ENCODE measurements around the gene PIK3R3. TPM values are rescaled to one million over a fixed set of nuclear protein-coding genes. Genes with fewer than 3 reads are reported as not detected.

The PIK3R3 gene
- total RNA-seq, 1 donor from 2014 or later: 54.1 TPM

- peaks cover 20% of the 10 kb centered on the region for H3K36me3 Mint-ChIP-seq (ENCODE audit: insufficient read depth)
- H3K9me3 Mint-ChIP-seq (ENCODE audit: low read depth): no peaks in the 10 kb centered on the region
- H3K4me1 Mint-ChIP-seq (ENCODE audit: low read depth): peaks cover 15% of the 10 kb centered on the region
- no peak overlapping the region for H3K4me3 Mint-ChIP-seq (ENCODE audit: low read depth)
- peak overlapping the region; percentile 4 for H3K27ac Mint-ChIP-seq
- no peaks in the 10 kb centered on the region for H3K27me3 Mint-ChIP-seq
- no peak for DNase-seq (ENCODE audit: low spot score, unreplicated experiment)
- no peak for TF ChIP-seq CTCF (IDR thresholded peaks at IDR 0.05; ENCODE audit: unreplicated experiment)
These were observed 127.9 kb downstream of the PIK3R3 start for GRCh38 chr1:46004492-46004891.

GRCh38 chr1:46003315-46003714 is 129.1 kb downstream of the PIK3R3 start:
- no peak overlapping the region for H3K4me3 Mint-ChIP-seq (ENCODE audit: low read depth)
- H3K27ac Mint-ChIP-seq: no peak overlapping the region
- no peak for DNase-seq (ENCODE audit: low spot score, unreplicated experiment)
- H3K27me3 Mint-ChIP-seq: no peaks in the 10 kb centered on the region
- TF ChIP-seq CTCF (IDR thresholded peaks at IDR 0.05; ENCODE audit: unreplicated experiment): no peak
- H3K4me1 Mint-ChIP-seq (ENCODE audit: low read depth): peaks cover 16% of the 10 kb centered on the region
- no peaks in the 10 kb centered on the region for H3K9me3 Mint-ChIP-seq (ENCODE audit: low read depth)
- peaks cover 16% of the 10 kb centered on the region for H3K36me3 Mint-ChIP-seq (ENCODE audit: insufficient read depth)

GRCh38 chr1:46002551-46003150 is 129.8 kb downstream of the PIK3R3 start:
- Mint-ChIP-seq H3K4me1 (ENCODE audit: low read depth) (peaks cover 22% of the 10 kb centered on the region), H3K36me3 (ENCODE audit: insufficient read depth) (peaks cover 12% of the 10 kb centered on the region), H3K4me3 (ENCODE audit: low read depth) (no peak overlapping the region), H3K9me3 (ENCODE audit: low read depth) (no peaks in the 10 kb centered on the region), H3K27me3 (no peaks in the 10 kb centered on the region), H3K27ac (no peak overlapping the region)
- DNase-seq (ENCODE audit: low spot score, unreplicated experiment): no peak
- TF ChIP-seq CTCF (IDR thresholded peaks at IDR 0.05; ENCODE audit: unreplicated experiment): no peak

GRCh38 chr1:46001081-46001785 is 131.2 kb downstream of the PIK3R3 start:
- H3K4me3 Mint-ChIP-seq (ENCODE audit: low read depth): no peak overlapping the region
- peaks cover 34% of the 10 kb centered on the region for H3K4me1 Mint-ChIP-seq (ENCODE audit: low read depth)
- TF ChIP-seq CTCF (IDR thresholded peaks at IDR 0.05; ENCODE audit: unreplicated experiment): no peak
- no peak for DNase-seq (ENCODE audit: low spot score, unreplicated experiment)
- H3K27me3 Mint-ChIP-seq: no peaks in the 10 kb centered on the region
- no peaks in the 10 kb centered on the region for H3K9me3 Mint-ChIP-seq (ENCODE audit: low read depth)
- H3K27ac Mint-ChIP-seq: no peak overlapping the region
- peaks cover 7% of the 10 kb centered on the region for H3K36me3 Mint-ChIP-seq (ENCODE audit: insufficient read depth)

- H3K4me1 Mint-ChIP-seq (ENCODE audit: low read depth): peaks cover 24% of the 10 kb centered on the region
- no peak overlapping the region for H3K27ac Mint-ChIP-seq
- DNase-seq (ENCODE audit: low spot score, unreplicated experiment): no peak
- no peak overlapping the region for H3K4me3 Mint-ChIP-seq (ENCODE audit: low read depth)
- H3K9me3 Mint-ChIP-seq (ENCODE audit: low read depth): no peaks in the 10 kb centered on the region
- H3K27me3 Mint-ChIP-seq: no peaks in the 10 kb centered on the region
- peaks cover 8% of the 10 kb centered on the region for H3K36me3 Mint-ChIP-seq (ENCODE audit: insufficient read depth)
- no peak for TF ChIP-seq CTCF (IDR thresholded peaks at IDR 0.05; ENCODE audit: unreplicated experiment)
These were observed 132.9 kb downstream of the PIK3R3 start for GRCh38 chr1:45999507-45999906.
